Left ventricle myocardium superior (tissue), 1 donor: Measurements from ENCODE around the gene SHROOM2. TPM values are rescaled to one million over a fixed set of nuclear protein-coding genes. Genes with fewer than 3 reads are reported as not detected.
"Not testable (repeated sequence)": the region's sequence is repeated elsewhere in the genome, so short reads cannot be mapped to it uniquely, and the experiment has no call there.

Experiments
- ATAC-seq: fragments of 200-7000 bp; cut with Tn5 transposase; one replicate; pipeline ENCODE4 v1.9.1; 2020; ENCODE audit warnings: mild to moderate bottlenecking, moderate library complexity
- DNase-seq: peaks from one replicate; pipeline ENCODE4 v3.0.0-alpha.2; 2020
- intact Hi-C: fragments of 100-400 bp; cut with micrococcal nuclease; formaldehyde crosslinking; loops from one replicate; pipeline ENCODE4 v1.11.0; 2022
- long read RNA-seq: library from polyadenylated mRNA; unstranded; transcript quantifications from one replicate; pipeline ENCODE4 v2.0.0, GENCODE V29; 2021
- total RNA-seq: library from RNA; stranded (reverse); fragmentation: NEBNext Ultra II Directional; extraction: Animal tissue kit (Norgen Biotek cat#: 25700); gene quantifications from one replicate; pipeline ENCODE4 v1.2.1, GENCODE V29; 2021
- donor health status: DM: no; HTN: yes; CAD: no; lungs with severe emphysema.

Gene SHROOM2
- 1.1 TPM for total RNA-seq
- long read RNA-seq, result 0 reads

- peak; percentile 55 for ATAC-seq
- DNase-seq, result no peak
- intact Hi-C loops, result no loop called here
Measured at GRCh38 chrX:9785944-9786797, at the start of gene SHROOM2. Gene SHROOM2, plus strand, starts transcription at chrX:9786429. Its CDS starts 117 bp downstream, at chrX:9786546.

- no peak for ATAC-seq
- DNase-seq, result no peak
Measured at GRCh38 chrX:9737363-9737762, 48.9 kb upstream of the SHROOM2 start.

GRCh38 chrX:9738151-9738550 lies 48.1 kb upstream of the SHROOM2 start:
- intact Hi-C loops, result no loop called here
- DNase-seq, result no peak
- ATAC-seq, result no peak

More at GRCh38 chrX:9737363-9737762, 48.9 kb upstream of the SHROOM2 start:
- intact Hi-C loops, result no loop called here

- intact Hi-C loops, result no loop called here
- DNase-seq, result no peak
- ATAC-seq, result no peak
Measured at GRCh38 chrX:9739130-9739529, 47.1 kb upstream of the SHROOM2 start.

- no peak for DNase-seq
- ATAC-seq, result peak; percentile 53
- intact Hi-C loops, result no loop called here
Measured at GRCh38 chrX:9745417-9746115, 40.7 kb upstream of the SHROOM2 start.

GRCh38 chrX:9746148-9746888 lies 39.9 kb upstream of the SHROOM2 start:
- ATAC-seq (peak; percentile 23), DNase-seq (no peak)
- intact Hi-C loops, result no loop called here

- intact Hi-C loops, result no loop called here
- DNase-seq (no peak), ATAC-seq (no peak)
Measured at GRCh38 chrX:9747644-9748043, 38.6 kb upstream of the SHROOM2 start.

- DNase-seq (no peak), ATAC-seq (no peak)
- intact Hi-C loops, result no loop called here
Measured at GRCh38 chrX:9749146-9749692, 37.0 kb upstream of the SHROOM2 start.

GRCh38 chrX:9757366-9757765 lies 28.9 kb upstream of the SHROOM2 start:
- intact Hi-C loops, result no loop called here
- ATAC-seq, result no peak

GRCh38 chrX:9758021-9758638 lies 28.1 kb upstream of the SHROOM2 start:
- no peak for DNase-seq
- no peak for ATAC-seq
- intact Hi-C loops, result no loop called here

More at GRCh38 chrX:9757366-9757765, 28.9 kb upstream of the SHROOM2 start:
- DNase-seq, result no peak

GRCh38 chrX:9759337-9759736 lies 26.9 kb upstream of the SHROOM2 start:
- DNase-seq (no peak), ATAC-seq (no peak)
- intact Hi-C loops, result no loop called here

- no peak for ATAC-seq
- DNase-seq, result no peak
- intact Hi-C loops, result no loop called here
Measured at GRCh38 chrX:9765072-9765736, 21.0 kb upstream of the SHROOM2 start.

- no peak for DNase-seq
- intact Hi-C loops, result no loop called here
- no peak for ATAC-seq
Measured at GRCh38 chrX:9765737-9766097, 20.5 kb upstream of the SHROOM2 start, which contains the start of gene GPR143. Gene GPR143, minus strand, starts transcription at chrX:9765847. Its CDS starts 30 bp downstream, at chrX:9765817.

GRCh38 chrX:9767375-9767774 lies 18.9 kb upstream of the SHROOM2 start:
- DNase-seq (no peak), ATAC-seq (no peak)
- intact Hi-C loops, result no loop called here

- ATAC-seq, intact Hi-C loops: not testable (repeated sequence)
Measured at GRCh38 chrX:9768321-9768839, 17.8 kb upstream of the SHROOM2 start.

GRCh38 chrX:9770319-9770718 lies 15.9 kb upstream of the SHROOM2 start:
- DNase-seq (no peak), ATAC-seq (no peak)
- intact Hi-C loops, result no loop called here

More at GRCh38 chrX:9768321-9768839, 17.8 kb upstream of the SHROOM2 start:
- DNase-seq, result not testable (repeated sequence)

GRCh38 chrX:9772943-9773342 lies 13.3 kb upstream of the SHROOM2 start:
- no peak for DNase-seq
- no peak for ATAC-seq
- intact Hi-C loops, result no loop called here

GRCh38 chrX:9775930-9776329 lies 10.3 kb upstream of the SHROOM2 start:
- ATAC-seq, result no peak

More at GRCh38 chrX:9775930-9776329, 10.3 kb upstream of the SHROOM2 start:
- no peak for DNase-seq
- intact Hi-C loops, result no loop called here
